Bronchial epithelial cell (primary cell): ENCODE results near the gene C2orf76. TPM values are rescaled to one million over a fixed set of nuclear protein-coding genes. Genes with fewer than 3 reads are reported as not detected.
"Not testable (repeated sequence)": the region's sequence is repeated elsewhere in the genome, so short reads cannot be mapped to it uniquely, and the experiment has no call there.

Experiments
- DNase-seq: peaks from one replicate; pipeline ENCODE4 v3.0.0-alpha.2; 2010; ENCODE audit warnings: low read depth
- FAIRE-seq: peaks from 2 replicates; lab custom pipeline; 2011; peaks lifted over from hg19 to GRCh38; lab: Jason Lieb, UNC
- H3K27me3 ChIP-seq: 2 replicates; pipeline ENCODE4 v1.5.1; 2011; ENCODE audit warnings: low read length; ENCODE audit not compliant: control insufficient read depth, insufficient read depth
- H3K36me3 ChIP-seq: 2 replicates; pipeline ENCODE4 v1.5.1; 2011; ENCODE audit warnings: low read length; ENCODE audit not compliant: control insufficient read depth, insufficient read depth
- H3K4me3 ChIP-seq: 2 replicates; pipeline ENCODE4 v1.5.1; 2011; ENCODE audit warnings: mild to moderate bottlenecking, low read depth, low read length, control low read depth
- CTCF ChIP-seq: IDR thresholded peaks from 2 replicates; pipeline ENCODE4 v1.5.1; 2011; ENCODE audit warnings: mild to moderate bottlenecking, moderate library complexity, low read length, control low read depth, inconsistent platforms; ENCODE audit not compliant: insufficient read depth, severe bottlenecking
- total RNA-seq: library from RNA; depleted of rRNA; stranded (reverse); fragments of >200 nt; gene quantifications from 2 replicates; pipeline ENCODE4 v1.2.1, GENCODE V29; 2014

Gene C2orf76
- total RNA-seq, 1 donor from 2014 or later = 4.7 TPM

GRCh38 chr2:119383410-119384140 is 16.9 kb upstream of the C2orf76 start:
- FAIRE-seq (peak; percentile 83), DNase-seq (no peak)
- TF ChIP-seq CTCF = no peak
- H3K4me3 ChIP-seq = no peak overlapping the region
- no peaks in the 10 kb centered on the region for H3K27me3 ChIP-seq
- H3K36me3 ChIP-seq = no peaks in the 10 kb centered on the region

- DNase-seq (no peak), FAIRE-seq (no peak)
- H3K27me3 ChIP-seq = no peaks in the 10 kb centered on the region
- no peak for TF ChIP-seq CTCF
- H3K36me3 ChIP-seq = no peaks in the 10 kb centered on the region
- no peak overlapping the region for H3K4me3 ChIP-seq
Observed at GRCh38 chr2:119378566-119378965, 11.9 kb upstream of the C2orf76 start.

- peaks cover 4% of the 10 kb centered on the region for H3K36me3 ChIP-seq
- no peaks in the 10 kb centered on the region for H3K27me3 ChIP-seq
- H3K4me3 ChIP-seq = no peak overlapping the region
- no peak for TF ChIP-seq CTCF
- DNase-seq (no peak), FAIRE-seq (no peak)
Observed at GRCh38 chr2:119377993-119378345, 11.3 kb upstream of the C2orf76 start.

GRCh38 chr2:119377294-119377992 is 10.8 kb upstream of the C2orf76 start:
- no peaks in the 10 kb centered on the region for H3K27me3 ChIP-seq
- FAIRE-seq = no peak
- no peak for TF ChIP-seq CTCF
- no peak for DNase-seq
- no peak overlapping the region for H3K4me3 ChIP-seq
- H3K36me3 ChIP-seq = peaks cover 8% of the 10 kb centered on the region

GRCh38 chr2:119376810-119377209 is 10.2 kb upstream of the C2orf76 start:
- no peak for TF ChIP-seq CTCF
- Histone ChIP-seq H3K4me3 (no peak overlapping the region), H3K36me3 (peaks cover 9% of the 10 kb centered on the region), H3K27me3 (no peaks in the 10 kb centered on the region)
- FAIRE-seq (no peak), DNase-seq (no peak)

- DNase-seq, H3K27me3 ChIP-seq, H3K4me3 ChIP-seq, FAIRE-seq: not testable (repeated sequence)
- H3K36me3 ChIP-seq = peaks cover 11% of the 10 kb centered on the region
Observed at GRCh38 chr2:119376406-119376805, 9.8 kb upstream of the C2orf76 start.

- H3K36me3 ChIP-seq = peaks cover 18% of the 10 kb centered on the region
- DNase-seq, FAIRE-seq, H3K4me3 ChIP-seq, H3K27me3 ChIP-seq: not testable (repeated sequence)
Observed at GRCh38 chr2:119373907-119374745, 7.5 kb upstream of the C2orf76 start.
